Calu3 (cell line): ENCODE data around the gene LCN12. TPM values are rescaled to one million over a fixed set of nuclear protein-coding genes. Genes with fewer than 3 reads are reported as not detected.

Experiments
- BruUV-seq: library from RNA; stranded (reverse); fragments of 400-500 nt; replicated peaks from 2 replicates; lab custom pipeline; 2021; lab: Mats Ljungman, UMichigan
- CTCF ChIA-PET: fragments of 300-600 bp; sonication (Branson Sonifier 250); formaldehyde crosslinking; loops from one replicate; lab custom pipeline; 2022; ENCODE audit warnings: antibody characterized with exemption; lab: Charles Lee
- DNase-seq: peaks from one replicate; pipeline ENCODE4 v3.0.0; 2022
- H3K27ac Mint-ChIP-seq: one replicate; pipeline ENCODE4 v1.8.0; 2022; ENCODE audit warnings: mixed read lengths; ENCODE audit not compliant: unreplicated experiment
- H3K27me3 Mint-ChIP-seq: one replicate; pipeline ENCODE4 v1.8.0; 2022; ENCODE audit warnings: mixed read lengths; ENCODE audit not compliant: unreplicated experiment
- H3K36me3 Mint-ChIP-seq: one replicate; pipeline ENCODE4 v1.8.0; 2022; ENCODE audit warnings: mild to moderate bottlenecking, moderate library complexity, mixed read lengths; ENCODE audit not compliant: insufficient read depth, unreplicated experiment
- H3K4me1 Mint-ChIP-seq: one replicate; pipeline ENCODE4 v1.8.0; 2022; ENCODE audit warnings: mild to moderate bottlenecking, low read depth, mixed read lengths; ENCODE audit not compliant: unreplicated experiment
- H3K4me3 Mint-ChIP-seq: one replicate; pipeline ENCODE4 v1.8.0; 2022; ENCODE audit warnings: mild to moderate bottlenecking, low read depth, moderate library complexity, mixed read lengths; ENCODE audit not compliant: unreplicated experiment
- H3K9me3 Mint-ChIP-seq: one replicate; pipeline ENCODE4 v1.8.0; 2022; ENCODE audit warnings: low read depth, mixed read lengths; ENCODE audit not compliant: unreplicated experiment
- intact Hi-C: fragments of 100-400 bp; cut with micrococcal nuclease; formaldehyde crosslinking; loops from one replicate; pipeline ENCODE4 v1.10.0; 2022; ENCODE audit not compliant: unreplicated experiment
- total RNA-seq: library from RNA; stranded (reverse); gene quantifications from 2 replicates; pipeline ENCODE4 v1.2.3, GENCODE V29; 2022
- TF ChIP-seq, protein P1 (sequence below): fragments of 200-600 bp; IDR thresholded peaks from one replicate; pipeline ENCODE4 v1.8.0; 2022; ENCODE audit warnings: antibody characterized with exemption; ENCODE audit not compliant: unreplicated experiment

LCN12 gene
- total RNA-seq, 1 experiment from 2014 or later, result 3.8 TPM

DNA sequence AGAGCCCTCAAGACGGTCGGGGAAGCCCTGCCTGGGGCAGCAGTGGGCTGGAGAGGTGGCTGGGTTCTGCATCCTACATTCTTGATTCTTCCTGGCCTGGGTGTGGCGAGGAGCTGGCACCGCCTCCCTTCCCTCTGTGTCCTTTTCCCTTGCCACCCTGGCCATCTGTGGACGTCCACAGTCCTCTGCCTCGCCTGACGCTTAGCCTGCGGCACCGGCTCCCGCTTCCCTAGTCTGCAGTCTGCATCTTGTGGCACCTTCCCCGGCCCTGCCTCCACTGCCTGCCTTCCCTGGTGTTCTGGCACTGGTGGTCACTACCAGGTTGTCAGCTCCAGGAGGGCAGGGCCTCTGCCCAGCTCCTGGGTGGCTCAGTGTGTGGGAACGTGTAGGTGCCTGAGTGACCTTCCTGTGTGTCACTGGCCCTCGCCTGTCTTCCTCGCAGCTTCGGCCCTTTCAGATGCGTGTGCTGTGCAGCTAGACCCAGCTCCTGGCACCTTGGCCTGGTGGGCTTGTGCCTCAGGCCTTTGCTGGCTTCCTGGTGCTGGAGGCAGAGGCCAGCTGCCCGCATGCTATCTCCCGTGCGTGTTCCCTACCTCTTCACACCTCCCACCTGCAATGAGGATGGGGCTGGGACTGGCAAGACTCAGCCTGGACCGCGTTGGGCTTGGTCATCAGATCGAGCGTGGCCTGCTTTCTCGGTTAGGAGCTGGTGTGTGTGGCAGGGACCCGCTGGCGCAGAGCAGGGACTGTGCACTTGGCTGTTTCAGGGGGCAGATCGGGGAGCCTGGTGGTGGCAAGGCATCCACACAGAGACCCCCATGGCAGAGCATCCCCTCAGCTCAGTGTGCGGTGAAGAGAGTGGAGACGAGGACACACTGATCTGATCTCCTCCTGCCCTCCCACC lies 44.8 kb upstream of the LCN12 start:
- TF ChIP-seq, protein P1, sequence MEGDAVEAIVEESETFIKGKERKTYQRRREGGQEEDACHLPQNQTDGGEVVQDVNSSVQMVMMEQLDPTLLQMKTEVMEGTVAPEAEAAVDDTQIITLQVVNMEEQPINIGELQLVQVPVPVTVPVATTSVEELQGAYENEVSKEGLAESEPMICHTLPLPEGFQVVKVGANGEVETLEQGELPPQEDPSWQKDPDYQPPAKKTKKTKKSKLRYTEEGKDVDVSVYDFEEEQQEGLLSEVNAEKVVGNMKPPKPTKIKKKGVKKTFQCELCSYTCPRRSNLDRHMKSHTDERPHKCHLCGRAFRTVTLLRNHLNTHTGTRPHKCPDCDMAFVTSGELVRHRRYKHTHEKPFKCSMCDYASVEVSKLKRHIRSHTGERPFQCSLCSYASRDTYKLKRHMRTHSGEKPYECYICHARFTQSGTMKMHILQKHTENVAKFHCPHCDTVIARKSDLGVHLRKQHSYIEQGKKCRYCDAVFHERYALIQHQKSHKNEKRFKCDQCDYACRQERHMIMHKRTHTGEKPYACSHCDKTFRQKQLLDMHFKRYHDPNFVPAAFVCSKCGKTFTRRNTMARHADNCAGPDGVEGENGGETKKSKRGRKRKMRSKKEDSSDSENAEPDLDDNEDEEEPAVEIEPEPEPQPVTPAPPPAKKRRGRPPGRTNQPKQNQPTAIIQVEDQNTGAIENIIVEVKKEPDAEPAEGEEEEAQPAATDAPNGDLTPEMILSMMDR, result no peak
- Mint-ChIP-seq H3K36me3 (peaks cover 42% of the 10 kb centered on the region), H3K9me3 (no peaks in the 10 kb centered on the region), H3K27ac (no peak overlapping the region), H3K4me1 (no peaks in the 10 kb centered on the region), H3K27me3 (no peaks in the 10 kb centered on the region), H3K4me3 (no peak overlapping the region)
- intact Hi-C loops, result no loop called here
- CTCF ChIA-PET, result no interaction called here
- no peak for DNase-seq
- no TSS peak for BruUV-seq

DNA sequence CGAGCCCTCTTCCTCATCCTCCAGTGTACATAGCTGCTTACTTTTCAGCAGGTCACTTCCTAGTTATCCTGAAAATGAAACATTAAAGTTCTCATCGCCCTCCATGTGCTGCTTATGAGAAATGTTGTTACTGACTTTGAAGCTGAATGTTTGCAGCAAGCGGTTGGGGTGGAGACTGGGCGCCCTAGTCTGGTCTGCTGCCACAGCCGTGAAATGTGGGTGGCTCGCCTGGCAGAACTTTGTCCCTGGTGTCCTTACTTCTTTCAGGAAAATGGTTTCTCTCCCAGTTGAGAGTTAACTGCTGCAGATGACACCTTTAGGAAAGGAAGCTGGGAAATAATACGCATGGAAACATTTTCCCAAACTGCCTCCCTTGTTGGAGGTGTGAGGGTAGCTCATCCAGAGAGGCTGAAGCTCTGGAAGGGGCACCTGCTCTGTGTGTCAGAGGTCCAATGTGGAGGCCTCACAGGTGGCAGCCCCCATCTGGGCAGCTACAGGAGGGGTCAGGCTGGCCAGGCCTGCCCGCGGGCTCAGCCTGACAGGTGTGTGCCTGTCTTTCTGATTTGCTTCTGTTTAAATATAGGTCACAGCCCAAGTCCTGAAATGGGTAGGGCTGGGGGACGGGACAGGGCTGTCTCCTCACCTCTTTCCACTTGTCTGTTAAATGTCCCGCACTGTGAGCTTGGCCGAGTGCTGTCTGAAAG lies 41.7 kb upstream of the LCN12 start:
- CTCF ChIA-PET, result no interaction called here
- TF ChIP-seq, protein P1, result no peak
- Mint-ChIP-seq H3K27ac (no peak overlapping the region), H3K4me3 (no peak overlapping the region), H3K4me1 (no peaks in the 10 kb centered on the region), H3K27me3 (no peaks in the 10 kb centered on the region), H3K9me3 (no peaks in the 10 kb centered on the region), H3K36me3 (peaks cover 25% of the 10 kb centered on the region)
- DNase-seq, result no peak
- intact Hi-C loops, result no loop called here
- no TSS peak for BruUV-seq

DNA sequence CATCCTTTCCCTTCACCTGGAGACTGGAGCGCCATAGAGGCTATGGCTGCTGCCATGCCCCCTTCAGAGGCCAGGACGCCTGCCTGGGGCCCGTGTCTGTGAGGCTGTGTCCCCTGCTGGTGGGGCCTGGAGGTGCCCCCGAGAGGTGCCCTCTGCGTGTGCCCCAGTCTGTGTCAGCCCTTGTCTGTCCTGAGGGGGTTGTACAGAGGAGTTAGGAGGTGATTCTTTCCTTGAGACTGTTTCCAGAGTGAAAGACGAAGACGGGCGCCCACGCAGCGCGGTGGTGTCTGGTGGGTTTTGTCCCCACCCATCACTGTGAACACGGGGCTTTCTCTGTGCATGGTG lies 41.2 kb upstream of the LCN12 start:
- intact Hi-C loops, result no loop called here
- CTCF ChIA-PET, result no interaction called here
- TF ChIP-seq, protein P1, result no peak
- DNase-seq, result no peak
- Mint-ChIP-seq H3K9me3 (no peaks in the 10 kb centered on the region), H3K27me3 (no peaks in the 10 kb centered on the region), H3K4me3 (no peak overlapping the region), H3K27ac (no peak overlapping the region), H3K4me1 (no peaks in the 10 kb centered on the region), H3K36me3 (peaks cover 27% of the 10 kb centered on the region)
- BruUV-seq, result no TSS peak

DNA sequence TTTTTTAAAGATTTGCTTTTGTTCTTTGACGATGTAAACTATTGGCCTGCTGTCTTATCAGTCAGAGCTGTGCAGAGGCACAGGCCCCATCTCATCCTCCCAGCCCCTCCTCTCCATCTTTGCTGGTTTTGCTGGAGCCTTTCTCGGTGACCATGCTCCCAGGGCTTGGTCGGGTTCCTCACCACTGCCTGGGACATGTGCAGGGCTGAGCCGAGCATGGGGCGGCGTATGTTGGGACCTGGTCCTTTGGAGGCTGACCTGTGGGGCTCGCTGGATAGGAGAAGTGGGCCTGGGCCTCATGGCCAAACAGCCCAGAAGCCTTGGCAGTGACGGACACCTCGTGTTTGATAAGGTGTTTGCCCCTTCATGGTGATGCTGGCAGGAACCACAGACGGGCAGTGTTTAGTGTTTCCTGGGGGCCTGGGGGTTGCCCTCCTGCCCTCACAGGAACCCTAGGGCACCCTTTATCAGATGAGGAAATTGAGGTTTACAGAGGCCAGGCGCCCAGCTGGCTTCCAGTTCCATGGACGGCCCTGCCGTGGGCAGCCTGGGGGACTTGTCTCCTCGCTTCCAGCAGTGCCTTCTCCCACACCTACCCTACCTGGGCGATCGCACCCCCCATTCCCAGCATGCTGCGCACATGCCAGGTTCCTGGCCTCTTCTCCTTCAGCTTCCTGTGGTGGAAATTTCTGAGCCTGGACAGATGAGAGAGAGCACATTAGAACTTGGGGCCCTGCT lies 38.2 kb upstream of the LCN12 start:
- Mint-ChIP-seq H3K27ac (no peak overlapping the region), H3K9me3 (no peaks in the 10 kb centered on the region), H3K36me3 (peaks cover 38% of the 10 kb centered on the region), H3K27me3 (no peaks in the 10 kb centered on the region), H3K4me3 (no peak overlapping the region), H3K4me1 (no peaks in the 10 kb centered on the region)
- intact Hi-C loops, result no loop called here
- CTCF ChIA-PET, result no interaction called here
- no TSS peak for BruUV-seq
- TF ChIP-seq, protein P1, result no peak
- DNase-seq, result no peak
